ENCODE results near the gene ERICH6.

Gene ERICH6

DNA sequence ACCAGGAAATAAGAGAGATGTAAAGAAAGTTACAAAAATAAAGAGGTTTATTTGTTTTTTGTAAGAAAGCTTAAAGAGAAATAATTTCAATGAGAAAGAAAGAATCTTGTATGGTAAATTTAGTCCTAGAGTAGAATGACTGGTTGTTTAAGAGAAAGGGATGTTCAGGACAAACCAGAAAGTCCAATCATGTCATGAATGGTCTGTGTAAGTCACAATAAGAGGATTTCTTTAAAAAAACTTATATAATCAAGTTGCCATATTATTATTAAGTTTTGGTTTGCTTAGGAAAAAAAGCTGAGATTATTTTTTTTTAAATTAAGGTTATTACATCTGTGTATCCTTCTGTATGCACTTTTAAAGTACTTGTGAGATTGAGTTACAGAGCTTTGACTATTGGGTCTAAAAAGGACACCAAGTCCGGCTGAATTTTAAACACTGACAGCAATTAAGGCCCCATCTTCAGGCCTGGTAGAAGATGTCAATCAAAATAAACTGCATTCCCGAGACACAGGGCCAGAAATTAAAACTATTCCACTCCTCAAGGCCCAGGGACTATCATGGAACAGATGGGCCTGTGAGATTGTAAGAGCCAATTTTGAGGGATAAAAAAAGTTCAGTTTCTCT lies 12.2 kb downstream of the ERICH6 start:
- no peak overlapping the region for H3K4me3 ChIP-seq (ENCODE audit: low read depth, low read length)
- H3K27ac ChIP-seq, result no peak overlapping the region
- no peak for TF ChIP-seq CTCF (IDR thresholded peaks at IDR 0.05; ENCODE audit: low read depth, low read length)
- DNase-seq, result no peak
- H3K36me3 ChIP-seq, result no peaks in the 10 kb centered on the region
- H3K9me3 ChIP-seq (ENCODE audit: severe bottlenecking), result peaks cover 13% of the 10 kb centered on the region
- H3K27me3 ChIP-seq (ENCODE audit: insufficient read depth, low read depth, severe bottlenecking), result peaks cover 38% of the 10 kb centered on the region

DNA sequence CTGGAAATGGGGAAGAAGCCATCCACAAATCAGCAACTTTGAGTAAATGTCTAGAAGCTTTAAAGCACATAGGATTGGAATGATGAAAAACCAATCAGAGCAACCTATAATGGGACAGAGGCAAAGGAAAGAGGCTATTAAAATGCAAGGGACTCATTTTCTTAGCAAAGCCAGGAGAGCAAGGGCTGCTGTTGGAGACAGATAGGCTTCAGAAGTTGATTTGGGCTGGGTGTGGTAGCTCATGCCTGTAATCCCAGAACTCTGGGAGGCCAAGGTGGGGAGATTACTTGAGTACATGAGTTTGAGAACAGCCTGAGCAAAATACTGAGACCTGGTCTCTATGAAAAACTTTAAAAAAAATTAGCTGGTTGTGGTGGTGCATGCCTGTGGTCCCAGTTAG lies 16.1 kb downstream of the ERICH6 start:
- H3K9me3 ChIP-seq (ENCODE audit: severe bottlenecking), result peaks cover 7% of the 10 kb centered on the region
- no peak overlapping the region for H3K4me3 ChIP-seq (ENCODE audit: low read depth, low read length)
- no peak for DNase-seq
- no peaks in the 10 kb centered on the region for H3K36me3 ChIP-seq
- H3K27ac ChIP-seq, result no peak overlapping the region
- no peak for TF ChIP-seq CTCF (IDR thresholded peaks at IDR 0.05; ENCODE audit: low read depth, low read length)
- H3K27me3 ChIP-seq (ENCODE audit: insufficient read depth, low read depth, severe bottlenecking), result peaks cover 59% of the 10 kb centered on the region

GRCh38 chr3:150682824-150683223 lies 20.9 kb downstream of the ERICH6 start:
- Histone ChIP-seq H3K27ac (no peak overlapping the region), H3K4me3 (ENCODE audit: low read depth, low read length) (no peak overlapping the region), H3K36me3 (no peaks in the 10 kb centered on the region), H3K9me3 (ENCODE audit: severe bottlenecking) (no peaks in the 10 kb centered on the region), H3K27me3 (ENCODE audit: insufficient read depth, low read depth, severe bottlenecking) (peaks cover 73% of the 10 kb centered on the region)
- no peak for TF ChIP-seq CTCF (IDR thresholded peaks at IDR 0.05; ENCODE audit: low read depth, low read length)
- DNase-seq, result no peak

GRCh38 chr3:150682279-150682678 lies 21.4 kb downstream of the ERICH6 start:
- no peak for TF ChIP-seq CTCF (IDR thresholded peaks at IDR 0.05; ENCODE audit: low read depth, low read length)
- H3K27ac ChIP-seq, result no peak overlapping the region
- H3K27me3 ChIP-seq (ENCODE audit: insufficient read depth, low read depth, severe bottlenecking), result peaks cover 69% of the 10 kb centered on the region
- H3K36me3 ChIP-seq, result no peaks in the 10 kb centered on the region
- H3K4me3 ChIP-seq (ENCODE audit: low read depth, low read length), result no peak overlapping the region
- DNase-seq, result no peak
- no peaks in the 10 kb centered on the region for H3K9me3 ChIP-seq (ENCODE audit: severe bottlenecking)

DNA sequence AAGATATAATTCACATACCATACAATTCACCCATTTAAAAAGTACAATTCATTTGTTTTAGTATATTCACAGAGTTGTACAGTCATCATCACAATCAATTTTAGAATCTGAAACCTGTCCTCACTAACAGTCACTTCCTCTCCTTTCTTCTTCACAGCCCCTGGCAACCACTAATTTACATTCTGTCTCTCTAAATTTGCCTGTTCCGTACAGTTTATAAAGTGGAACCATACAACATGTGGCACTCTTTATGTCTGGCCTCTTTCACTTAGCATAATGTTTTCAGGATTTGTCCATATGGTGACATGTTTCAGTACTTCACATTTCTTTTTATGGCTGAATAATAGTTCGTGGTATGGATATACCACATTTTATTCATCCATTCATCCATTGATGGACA lies 22.7 kb downstream of the ERICH6 start:
- Histone ChIP-seq H3K4me3 (ENCODE audit: low read depth, low read length) (no peak overlapping the region), H3K27ac (no peak overlapping the region), H3K36me3 (no peaks in the 10 kb centered on the region), H3K27me3 (ENCODE audit: insufficient read depth, low read depth, severe bottlenecking) (peaks cover 57% of the 10 kb centered on the region), H3K9me3 (ENCODE audit: severe bottlenecking) (no peaks in the 10 kb centered on the region)
- TF ChIP-seq CTCF (IDR thresholded peaks at IDR 0.05; ENCODE audit: low read depth, low read length), result no peak
- no peak for DNase-seq

GRCh38 chr3:150680562-150680961 lies 23.2 kb downstream of the ERICH6 start:
- H3K27me3 ChIP-seq (ENCODE audit: insufficient read depth, low read depth, severe bottlenecking), result peaks cover 54% of the 10 kb centered on the region
- H3K36me3 ChIP-seq, result no peaks in the 10 kb centered on the region
- no peak overlapping the region for H3K27ac ChIP-seq
- peaks cover under 1% of the 10 kb centered on the region for H3K9me3 ChIP-seq (ENCODE audit: severe bottlenecking)
- no peak for TF ChIP-seq CTCF (IDR thresholded peaks at IDR 0.05; ENCODE audit: low read depth, low read length)
- no peak for DNase-seq
- no peak overlapping the region for H3K4me3 ChIP-seq (ENCODE audit: low read depth, low read length)

Measured in WERI-Rb-1 (cell line).